Skeletal muscle cell (primary cell): ENCODE results near the gene PLSCR4.

Experiments used
- DNase-seq: peaks from one replicate; pipeline ENCODE4 v3.0.0-alpha.2; 2010; ENCODE audit warnings: low read depth
- H3K4me3 ChIP-seq: 2 replicates; pipeline ENCODE4 v1.5.1; 2011; ENCODE audit warnings: low read depth, mild to moderate bottlenecking, control low read depth, low read length, moderate library complexity

Gene PLSCR4

DNA sequence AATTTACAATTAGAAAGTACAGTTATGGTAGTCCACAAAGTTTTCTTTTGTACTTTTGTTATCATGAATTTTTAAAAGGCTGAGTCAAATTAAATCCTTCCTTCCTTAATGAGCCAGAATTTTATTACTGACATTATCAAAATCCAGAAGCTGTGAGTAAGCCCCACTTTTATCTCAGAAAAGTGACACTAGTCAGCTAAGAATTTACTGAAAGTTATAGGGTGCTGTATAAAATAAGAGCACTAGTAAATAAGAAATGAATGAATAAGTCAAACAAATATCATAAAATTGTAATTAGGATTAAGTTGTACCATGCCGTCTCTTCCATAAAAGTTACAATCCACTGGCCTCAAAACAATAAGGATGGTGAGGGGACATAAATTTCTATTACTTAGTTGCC lies 105.3 kb downstream of the PLSCR4 start:
- no peak overlapping the region for H3K4me3 ChIP-seq
- no peak for DNase-seq

- no peak overlapping the region for H3K4me3 ChIP-seq
- DNase-seq, result no peak
Measured at GRCh38 chr3:146142757-146143156, 108.1 kb downstream of the PLSCR4 start.
